ENCODE data around the gene AHCYL2.
"Not testable (repeated sequence)": the region's sequence is repeated elsewhere in the genome, so short reads cannot be mapped to it uniquely, and the experiment has no call there.

AHCYL2 gene

GRCh38 chr7:129437190-129437589 is 212.4 kb downstream of the AHCYL2 start:
- Mint-ChIP-seq H3K27me3 (peaks cover 33% of the 10 kb centered on the region), H3K27ac (no peak overlapping the region), H3K9me3 (no peaks in the 10 kb centered on the region), H3K4me3 (no peak overlapping the region), H3K36me3 (no peaks in the 10 kb centered on the region), H3K4me1 (peaks cover 20% of the 10 kb centered on the region)
- ATAC-seq, result no peak

- no peak overlapping the region for H3K27ac Mint-ChIP-seq
- peaks cover 23% of the 10 kb centered on the region for H3K27me3 Mint-ChIP-seq
- H3K36me3 Mint-ChIP-seq, result no peaks in the 10 kb centered on the region
- no peaks in the 10 kb centered on the region for H3K9me3 Mint-ChIP-seq
- no peak overlapping the region for H3K4me3 Mint-ChIP-seq
- no peak for ATAC-seq
- peaks cover 11% of the 10 kb centered on the region for H3K4me1 Mint-ChIP-seq
Observed at GRCh38 chr7:129438281-129438838, 213.5 kb downstream of the AHCYL2 start.

GRCh38 chr7:129438839-129439651 is 214.2 kb downstream of the AHCYL2 start:
- H3K27ac Mint-ChIP-seq, result no peak overlapping the region
- no peaks in the 10 kb centered on the region for H3K9me3 Mint-ChIP-seq
- H3K4me3 Mint-ChIP-seq, result no peak overlapping the region
- no peaks in the 10 kb centered on the region for H3K36me3 Mint-ChIP-seq
- H3K27me3 Mint-ChIP-seq, result peaks cover 23% of the 10 kb centered on the region
- ATAC-seq, result no peak
- peaks cover 7% of the 10 kb centered on the region for H3K4me1 Mint-ChIP-seq

GRCh38 chr7:129439963-129440625 is 215.3 kb downstream of the AHCYL2 start:
- Mint-ChIP-seq H3K4me1 (peaks cover 2% of the 10 kb centered on the region), H3K4me3 (no peak overlapping the region), H3K27ac (no peak overlapping the region), H3K27me3 (peaks cover 18% of the 10 kb centered on the region), H3K9me3 (no peaks in the 10 kb centered on the region), H3K36me3 (no peaks in the 10 kb centered on the region)
- ATAC-seq, result no peak

- Mint-ChIP-seq H3K27ac (no peak overlapping the region), H3K4me1 (no peaks in the 10 kb centered on the region), H3K36me3 (peaks cover under 1% of the 10 kb centered on the region), H3K4me3 (no peak overlapping the region), H3K9me3 (peaks cover 1% of the 10 kb centered on the region), H3K27me3 (no peaks in the 10 kb centered on the region)
- ATAC-seq, result no peak
Observed at GRCh38 chr7:129443612-129444011, 218.8 kb downstream of the AHCYL2 start.

- H3K4me1 Mint-ChIP-seq, H3K36me3 Mint-ChIP-seq, H3K27ac Mint-ChIP-seq, H3K27me3 Mint-ChIP-seq, H3K4me3 Mint-ChIP-seq, H3K9me3 Mint-ChIP-seq, ATAC-seq: not testable (repeated sequence)
Observed at GRCh38 chr7:129444776-129445175, 219.9 kb downstream of the AHCYL2 start.

GRCh38 chr7:129446925-129447324 is 222.1 kb downstream of the AHCYL2 start:
- not testable (repeated sequence) for ATAC-seq, H3K4me3 Mint-ChIP-seq, H3K27ac Mint-ChIP-seq, H3K36me3 Mint-ChIP-seq, H3K4me1 Mint-ChIP-seq, H3K9me3 Mint-ChIP-seq, H3K27me3 Mint-ChIP-seq

- not testable (repeated sequence) for H3K9me3 Mint-ChIP-seq, H3K27me3 Mint-ChIP-seq, H3K4me1 Mint-ChIP-seq, H3K27ac Mint-ChIP-seq, ATAC-seq, H3K36me3 Mint-ChIP-seq, H3K4me3 Mint-ChIP-seq
Observed at GRCh38 chr7:129447445-129447844, 222.6 kb downstream of the AHCYL2 start.

GRCh38 chr7:129448608-129449007 is 223.8 kb downstream of the AHCYL2 start:
- not testable (repeated sequence) for H3K4me3 Mint-ChIP-seq, H3K27me3 Mint-ChIP-seq, H3K27ac Mint-ChIP-seq, ATAC-seq, H3K4me1 Mint-ChIP-seq, H3K36me3 Mint-ChIP-seq, H3K9me3 Mint-ChIP-seq

GRCh38 chr7:129450295-129450694 is 225.5 kb downstream of the AHCYL2 start:
- Mint-ChIP-seq H3K27ac (no peak overlapping the region), H3K36me3 (peaks cover 8% of the 10 kb centered on the region), H3K27me3 (no peaks in the 10 kb centered on the region), H3K4me1 (no peaks in the 10 kb centered on the region), H3K4me3 (no peak overlapping the region), H3K9me3 (peaks cover 7% of the 10 kb centered on the region)
- peak; percentile 61 for ATAC-seq

GRCh38 chr7:129452589-129453231 is 227.9 kb downstream of the AHCYL2 start:
- Mint-ChIP-seq H3K27me3 (no peaks in the 10 kb centered on the region), H3K4me1 (no peaks in the 10 kb centered on the region), H3K4me3 (no peak overlapping the region), H3K36me3 (peaks cover 8% of the 10 kb centered on the region), H3K27ac (no peak overlapping the region), H3K9me3 (peaks cover 7% of the 10 kb centered on the region)
- no peak for ATAC-seq

GRCh38 chr7:129453510-129454248 is 228.8 kb downstream of the AHCYL2 start:
- peaks cover 7% of the 10 kb centered on the region for H3K36me3 Mint-ChIP-seq
- no peak for ATAC-seq
- no peaks in the 10 kb centered on the region for H3K27me3 Mint-ChIP-seq

GRCh38 chr7:129454249-129454551 is 229.4 kb downstream of the AHCYL2 start:
- ATAC-seq, result no peak

More at GRCh38 chr7:129453510-129454248, 228.8 kb downstream of the AHCYL2 start:
- Mint-ChIP-seq H3K4me3 (no peak overlapping the region), H3K4me1 (no peaks in the 10 kb centered on the region), H3K27ac (no peak overlapping the region), H3K9me3 (peaks cover 5% of the 10 kb centered on the region)

GRCh38 chr7:129456421-129456820 is 231.6 kb downstream of the AHCYL2 start:
- Mint-ChIP-seq H3K4me1 (no peaks in the 10 kb centered on the region), H3K27ac (no peak overlapping the region), H3K36me3 (no peaks in the 10 kb centered on the region), H3K27me3 (no peaks in the 10 kb centered on the region), H3K9me3 (no peaks in the 10 kb centered on the region), H3K4me3 (no peak overlapping the region)
- no peak for ATAC-seq

More at GRCh38 chr7:129454249-129454551, 229.4 kb downstream of the AHCYL2 start:
- H3K4me1 Mint-ChIP-seq, result no peaks in the 10 kb centered on the region
- H3K36me3 Mint-ChIP-seq, result peaks cover 2% of the 10 kb centered on the region
- no peak overlapping the region for H3K4me3 Mint-ChIP-seq
- H3K9me3 Mint-ChIP-seq, result peaks cover under 1% of the 10 kb centered on the region
- no peak overlapping the region for H3K27ac Mint-ChIP-seq
- no peaks in the 10 kb centered on the region for H3K27me3 Mint-ChIP-seq

- no peak overlapping the region for H3K4me3 Mint-ChIP-seq
- no peak for ATAC-seq
- H3K4me1 Mint-ChIP-seq, result no peaks in the 10 kb centered on the region
- H3K27me3 Mint-ChIP-seq, result no peaks in the 10 kb centered on the region
- no peaks in the 10 kb centered on the region for H3K9me3 Mint-ChIP-seq
- no peaks in the 10 kb centered on the region for H3K36me3 Mint-ChIP-seq
- no peak overlapping the region for H3K27ac Mint-ChIP-seq
Observed at GRCh38 chr7:129457101-129457500, 232.3 kb downstream of the AHCYL2 start.

Data from stimulated activated memory B cell treated with anti-CD40 and anti-IgM and Interleukin-4, amounts not matched to agents 10 μg/mL and 1 μg/mL and 100 μg/mL, for 72 hours (primary cell).